ENCODE measurements around the gene CCDC80. TPM values are rescaled to one million over a fixed set of nuclear protein-coding genes. Genes with fewer than 3 reads are reported as not detected.
A peak's percentile ranks its signal among the peaks of the same experiment; 100 is the strongest.

CCDC80 gene
- total and polyA plus RNA-seq, 9 of the 15 experiments (the other 6 are each of a cell fraction or from before 2014, with no cell fraction given), result 0.17 to 2.0 (median 1.1) TPM

GRCh38 chr3:112676659-112677234, 35.8 kb upstream of the CCDC80 start (continued):
- TF ChIP-seq BCLAF1 (IDR thresholded peaks at IDR 0.05; ENCODE audit: borderline replicate concordance in 1 of 2, control insufficient read depth in 1 of 2, low read depth in 2 of 2, low read length in 1 of 2), result no peak
- no peak for TF ChIP-seq ZNF239 (CRISPR knock-in tag; IDR thresholded peaks at IDR 0.05)
- no peak for TF ChIP-seq SAFB (IDR thresholded peaks at IDR 0.05; ENCODE audit: borderline replicate concordance, low read depth, low read length)
- no peak for TF ChIP-seq ATF2 (CRISPR knock-in tag; IDR thresholded peaks at IDR 0.05)
- peak; percentile 58 for TF ChIP-seq DACH1 (IDR thresholded peaks at IDR 0.05; ENCODE audit: partially characterized antibody)
- TF ChIP-seq SMARCE1 (IDR thresholded peaks at IDR 0.05), result peak; percentile 76
- TF ChIP-seq ZNF311 (CRISPR knock-in tag; IDR thresholded peaks at IDR 0.05), result no peak
- TF ChIP-seq JUN (IDR thresholded peaks at IDR 0.05; ENCODE audit: borderline replicate concordance, low read depth, low read length), result peak; percentile 84; the same call in 1 of the 2 replicates
- no peak for TF ChIP-seq JUN (CRISPR knock-in tag; IDR thresholded peaks at IDR 0.05; ENCODE audit: borderline replicate concordance)
- TF ChIP-seq ZNF586 (CRISPR knock-in tag; conservative IDR thresholded peaks at IDR 0.05), result no peak
- TF ChIP-seq PTTG1 (tag; IDR thresholded peaks at IDR 0.05; ENCODE audit: low read depth), result no peak
- peak; percentile 66 for TF ChIP-seq MAFK (IDR thresholded peaks at IDR 0.05; ENCODE audit: low read length)
- TF ChIP-seq HOMEZ (CRISPR knock-in tag; IDR thresholded peaks at IDR 0.05), result no peak
- TF ChIP-seq MLX (CRISPR knock-in tag; conservative IDR thresholded peaks at IDR 0.05), result no peak
- TF ChIP-seq ATF3 (IDR thresholded peaks at IDR 0.05), result peak; percentile 85
- TF ChIP-seq ATF3 (CRISPR knock-in tag; conservative IDR thresholded peaks at IDR 0.05), result no peak
- no peak for TF ChIP-seq SMAD2 (IDR thresholded peaks at IDR 0.05; ENCODE audit: low read depth, low read length)
- TF ChIP-seq ETV6 (IDR thresholded peaks at IDR 0.05; ENCODE audit: borderline replicate concordance in 1 of 2, low read depth in 2 of 2, low read length in 1 of 2), result no peak
- TF ChIP-seq ETV6 (CRISPR knock-in tag; IDR thresholded peaks at IDR 0.05; ENCODE audit: borderline replicate concordance), result no peak
- TF ChIP-seq CTBP1 (IDR thresholded peaks at IDR 0.05; ENCODE audit: borderline replicate concordance), result 0 out of 2 replicates have a peak, but pooled peaks have one; percentile 20
- no peak for TF ChIP-seq ZFP1 (CRISPR knock-in tag; IDR thresholded peaks at IDR 0.05)

Data from K562 (cell line).